ENCODE data around the gene APLP2. TPM values are rescaled to one million over a fixed set of nuclear protein-coding genes. Genes with fewer than 3 reads are reported as not detected.

The APLP2 gene
- total RNA-seq, 2 donors from 2014 or later: 821 to 864 TPM

GRCh38 chr11:130180491-130180890 is 110.8 kb downstream of the APLP2 start:
- Mint-ChIP-seq H3K4me3 (no peak overlapping the region), H3K27me3 (ENCODE audit: insufficient read depth) (no peaks in the 10 kb centered on the region), H3K4me1 (peaks cover 7% of the 10 kb centered on the region), H3K9me3 (no peaks in the 10 kb centered on the region), H3K27ac (no peak overlapping the region), H3K36me3 (ENCODE audit: low read depth) (no peaks in the 10 kb centered on the region)
- TF ChIP-seq CTCF (conservative IDR thresholded peaks at IDR 0.05): no peak
- Histone ChIP-seq H3K27ac (ENCODE audit: low read depth, low read length) (no peak overlapping the region), H3K36me3 (ENCODE audit: control insufficient read depth, insufficient read depth, low read length) (no peaks in the 10 kb centered on the region), H3K4me3 (ENCODE audit: low read length) (no peak overlapping the region), H3K4me1 (ENCODE audit: control insufficient read depth, insufficient read depth, low read length) (peaks cover 4% of the 10 kb centered on the region), H3K9me3 (ENCODE audit: control insufficient read depth, low read length) (no peaks in the 10 kb centered on the region), H3K27me3 (ENCODE audit: control insufficient read depth, insufficient read depth, low read length, poor library complexity, severe bottlenecking) (no peaks in the 10 kb centered on the region), H3K9ac (ENCODE audit: extremely low read depth, low read length, poor library complexity, severe bottlenecking) (no peak overlapping the region)
- no peak for DNase-seq
- WGBS, 2 experiments (ENCODE audit: insufficient coverage in 1 of 2, insufficient read length in 1 of 2): 81 to 94% methylated on average over 2 to 4 of the region's 4 CpGs

DNA sequence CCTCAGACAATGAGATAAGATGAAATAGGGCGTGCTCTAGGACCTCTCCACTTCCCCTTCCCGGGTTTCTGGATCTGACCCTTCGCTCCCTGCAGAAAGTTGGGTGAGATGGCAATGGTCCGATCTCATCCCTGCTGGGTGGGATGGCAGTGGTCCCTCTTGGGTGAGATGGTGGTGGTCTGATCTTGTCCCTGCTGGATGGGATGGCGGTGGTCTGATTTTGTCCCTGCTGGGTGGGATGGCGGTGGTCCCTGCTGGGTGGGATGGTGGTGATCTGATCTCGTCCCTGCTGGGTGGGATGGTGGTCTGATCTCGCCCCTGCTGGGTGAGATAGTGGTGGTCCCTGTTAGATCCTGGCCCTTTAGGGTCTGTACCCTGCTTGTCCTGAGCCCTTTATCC is 111.2 kb downstream of the APLP2 start:
- no peak overlapping the region for H3K9ac ChIP-seq (ENCODE audit: extremely low read depth, low read length, poor library complexity, severe bottlenecking)
- H3K36me3 ChIP-seq (ENCODE audit: control insufficient read depth, insufficient read depth, low read length): no peaks in the 10 kb centered on the region
- H3K27ac ChIP-seq (ENCODE audit: low read depth, low read length): no peak overlapping the region
- H3K9me3 Mint-ChIP-seq: no peaks in the 10 kb centered on the region
- no peaks in the 10 kb centered on the region for H3K27me3 ChIP-seq (ENCODE audit: control insufficient read depth, insufficient read depth, low read length, poor library complexity, severe bottlenecking)
- peaks cover 4% of the 10 kb centered on the region for H3K4me1 ChIP-seq (ENCODE audit: control insufficient read depth, insufficient read depth, low read length)
- no peaks in the 10 kb centered on the region for H3K36me3 Mint-ChIP-seq (ENCODE audit: low read depth)
- H3K4me3 ChIP-seq (ENCODE audit: low read length): no peak overlapping the region
- H3K27me3 Mint-ChIP-seq (ENCODE audit: insufficient read depth): no peaks in the 10 kb centered on the region
- no peak for TF ChIP-seq CTCF (conservative IDR thresholded peaks at IDR 0.05)
- DNase-seq: no peak
- H3K4me3 Mint-ChIP-seq: no peak overlapping the region
- H3K9me3 ChIP-seq (ENCODE audit: control insufficient read depth, low read length): no peaks in the 10 kb centered on the region
- H3K4me1 Mint-ChIP-seq: peaks cover 7% of the 10 kb centered on the region
- no peak overlapping the region for H3K27ac Mint-ChIP-seq
- 90% methylated on average over 8 of the region's 8 CpGs; no CpG with 5 or more reads in 1 of the 2 experiments for WGBS, 2 experiments (ENCODE audit: insufficient coverage in 1 of 2, insufficient read length in 1 of 2)

GRCh38 chr11:130181295-130182272 is 111.9 kb downstream of the APLP2 start:
- 85 to 89% methylated on average over 6 to 11 of the region's 11 CpGs for WGBS, 2 experiments (ENCODE audit: insufficient coverage in 1 of 2, insufficient read length in 1 of 2)
- Histone ChIP-seq H3K9me3 (ENCODE audit: control insufficient read depth, low read length) (no peaks in the 10 kb centered on the region), H3K27me3 (ENCODE audit: control insufficient read depth, insufficient read depth, low read length, poor library complexity, severe bottlenecking) (no peaks in the 10 kb centered on the region), H3K36me3 (ENCODE audit: control insufficient read depth, insufficient read depth, low read length) (no peaks in the 10 kb centered on the region), H3K27ac (ENCODE audit: low read depth, low read length) (no peak overlapping the region), H3K9ac (ENCODE audit: extremely low read depth, low read length, poor library complexity, severe bottlenecking) (no peak overlapping the region), H3K4me1 (ENCODE audit: control insufficient read depth, insufficient read depth, low read length) (peaks cover 4% of the 10 kb centered on the region), H3K4me3 (ENCODE audit: low read length) (no peak overlapping the region)
- no peaks in the 10 kb centered on the region for H3K36me3 Mint-ChIP-seq (ENCODE audit: low read depth)
- H3K27ac Mint-ChIP-seq: no peak overlapping the region
- no peak overlapping the region for H3K4me3 Mint-ChIP-seq
- H3K27me3 Mint-ChIP-seq (ENCODE audit: insufficient read depth): no peaks in the 10 kb centered on the region
- H3K9me3 Mint-ChIP-seq: no peaks in the 10 kb centered on the region
- DNase-seq: no peak
- H3K4me1 Mint-ChIP-seq: peaks cover 7% of the 10 kb centered on the region
- no peak for TF ChIP-seq CTCF (conservative IDR thresholded peaks at IDR 0.05)
